ENCODE measurements around the gene TRIM40.

DNA sequence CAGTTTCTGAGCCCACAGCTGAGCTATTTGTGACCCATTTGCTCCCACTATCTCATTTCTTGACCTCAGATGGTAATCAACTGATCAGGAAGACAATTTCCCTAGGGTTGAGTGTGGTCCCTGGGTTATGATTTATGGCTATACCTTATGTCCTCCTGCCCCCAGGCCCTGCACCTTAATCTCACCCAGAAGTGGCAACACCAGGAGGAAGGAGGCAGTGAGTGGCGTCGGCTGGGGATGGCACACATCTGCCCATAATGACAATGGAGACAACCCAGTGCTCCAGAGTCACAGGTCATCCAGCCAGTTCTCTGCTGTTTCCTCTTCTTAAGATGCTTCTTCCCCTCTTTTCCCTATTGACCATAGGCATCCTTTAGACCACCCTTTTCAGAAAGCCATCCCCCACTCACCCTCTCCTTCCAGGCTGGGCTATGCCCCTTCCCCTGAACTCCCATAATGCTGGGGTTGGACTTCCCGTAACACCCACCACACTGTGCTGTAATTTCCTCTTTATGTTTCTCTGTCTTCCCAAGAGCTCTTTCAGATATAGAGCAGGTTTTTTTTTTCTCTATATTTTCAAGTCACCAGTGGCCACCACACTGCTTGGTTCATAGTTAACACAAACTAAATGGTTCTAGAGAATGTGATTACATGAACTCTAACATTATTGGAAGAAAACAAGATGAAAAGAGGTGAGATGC lies 17.1 kb downstream of the TRIM40 start:
- TF ChIP-seq POLR2A (IDR thresholded peaks at IDR 0.05; ENCODE audit: borderline replicate concordance, extremely low read depth, insufficient read depth, insufficient read length), result no peak
- TF ChIP-seq, protein P1, sequence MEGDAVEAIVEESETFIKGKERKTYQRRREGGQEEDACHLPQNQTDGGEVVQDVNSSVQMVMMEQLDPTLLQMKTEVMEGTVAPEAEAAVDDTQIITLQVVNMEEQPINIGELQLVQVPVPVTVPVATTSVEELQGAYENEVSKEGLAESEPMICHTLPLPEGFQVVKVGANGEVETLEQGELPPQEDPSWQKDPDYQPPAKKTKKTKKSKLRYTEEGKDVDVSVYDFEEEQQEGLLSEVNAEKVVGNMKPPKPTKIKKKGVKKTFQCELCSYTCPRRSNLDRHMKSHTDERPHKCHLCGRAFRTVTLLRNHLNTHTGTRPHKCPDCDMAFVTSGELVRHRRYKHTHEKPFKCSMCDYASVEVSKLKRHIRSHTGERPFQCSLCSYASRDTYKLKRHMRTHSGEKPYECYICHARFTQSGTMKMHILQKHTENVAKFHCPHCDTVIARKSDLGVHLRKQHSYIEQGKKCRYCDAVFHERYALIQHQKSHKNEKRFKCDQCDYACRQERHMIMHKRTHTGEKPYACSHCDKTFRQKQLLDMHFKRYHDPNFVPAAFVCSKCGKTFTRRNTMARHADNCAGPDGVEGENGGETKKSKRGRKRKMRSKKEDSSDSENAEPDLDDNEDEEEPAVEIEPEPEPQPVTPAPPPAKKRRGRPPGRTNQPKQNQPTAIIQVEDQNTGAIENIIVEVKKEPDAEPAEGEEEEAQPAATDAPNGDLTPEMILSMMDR (IDR thresholded peaks at IDR 0.05 in 2 of 3, conservative IDR thresholded peaks at IDR 0.05 in 1 of 3; ENCODE audit: borderline replicate concordance in 1 of 3, insufficient read depth in 1 of 3, low read depth in 2 of 3, low read length in 2 of 3), result no peak
- TF ChIP-seq, protein P2, sequence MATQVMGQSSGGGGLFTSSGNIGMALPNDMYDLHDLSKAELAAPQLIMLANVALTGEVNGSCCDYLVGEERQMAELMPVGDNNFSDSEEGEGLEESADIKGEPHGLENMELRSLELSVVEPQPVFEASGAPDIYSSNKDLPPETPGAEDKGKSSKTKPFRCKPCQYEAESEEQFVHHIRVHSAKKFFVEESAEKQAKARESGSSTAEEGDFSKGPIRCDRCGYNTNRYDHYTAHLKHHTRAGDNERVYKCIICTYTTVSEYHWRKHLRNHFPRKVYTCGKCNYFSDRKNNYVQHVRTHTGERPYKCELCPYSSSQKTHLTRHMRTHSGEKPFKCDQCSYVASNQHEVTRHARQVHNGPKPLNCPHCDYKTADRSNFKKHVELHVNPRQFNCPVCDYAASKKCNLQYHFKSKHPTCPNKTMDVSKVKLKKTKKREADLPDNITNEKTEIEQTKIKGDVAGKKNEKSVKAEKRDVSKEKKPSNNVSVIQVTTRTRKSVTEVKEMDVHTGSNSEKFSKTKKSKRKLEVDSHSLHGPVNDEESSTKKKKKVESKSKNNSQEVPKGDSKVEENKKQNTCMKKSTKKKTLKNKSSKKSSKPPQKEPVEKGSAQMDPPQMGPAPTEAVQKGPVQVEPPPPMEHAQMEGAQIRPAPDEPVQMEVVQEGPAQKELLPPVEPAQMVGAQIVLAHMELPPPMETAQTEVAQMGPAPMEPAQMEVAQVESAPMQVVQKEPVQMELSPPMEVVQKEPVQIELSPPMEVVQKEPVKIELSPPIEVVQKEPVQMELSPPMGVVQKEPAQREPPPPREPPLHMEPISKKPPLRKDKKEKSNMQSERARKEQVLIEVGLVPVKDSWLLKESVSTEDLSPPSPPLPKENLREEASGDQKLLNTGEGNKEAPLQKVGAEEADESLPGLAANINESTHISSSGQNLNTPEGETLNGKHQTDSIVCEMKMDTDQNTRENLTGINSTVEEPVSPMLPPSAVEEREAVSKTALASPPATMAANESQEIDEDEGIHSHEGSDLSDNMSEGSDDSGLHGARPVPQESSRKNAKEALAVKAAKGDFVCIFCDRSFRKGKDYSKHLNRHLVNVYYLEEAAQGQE (IDR thresholded peaks at IDR 0.05; ENCODE audit: low read depth), result no peak
- no peak for TF ChIP-seq ZNF274 (IDR thresholded peaks at IDR 0.05; ENCODE audit: low read depth, low read length)

Measured in HCT116 (cell line).